Smooth muscle cell (in vitro differentiated cells): ENCODE results near the gene MYL4. TPM values are rescaled to one million over a fixed set of nuclear protein-coding genes. Genes with fewer than 3 reads are reported as not detected.

Experiments
- DNase-seq: peaks from one replicate; lab custom pipeline; 2025; ENCODE audit not compliant: unreplicated experiment; lab: John Stamatoyannopoulos, UW
- H2AFZ ChIP-seq: fragments of 200-600 bp; sonication (generic); 2 replicates; pipeline ENCODE4 v1.6.0; 2016; ENCODE audit warnings: antibody characterized with exemption, low read depth, mild to moderate bottlenecking
- H3F3A ChIP-seq: fragments of 200-600 bp; sonication (generic); 2 replicates; pipeline ENCODE4 v1.6.0; 2017; ENCODE audit warnings: antibody characterized with exemption, low read depth
- H3K27ac ChIP-seq: fragments of 200-600 bp; sonication (generic); 2 replicates; pipeline ENCODE4 v1.5.1; 2016; ENCODE audit warnings: low read depth, mild to moderate bottlenecking
- H3K27me3 ChIP-seq: fragments of 200-600 bp; sonication (generic); 2 replicates; pipeline ENCODE4 v1.6.1; 2016; ENCODE audit warnings: low read depth, mild to moderate bottlenecking
- H3K36me3 ChIP-seq: fragments of 200-600 bp; sonication (generic); 2 replicates; pipeline ENCODE4 v1.5.1; 2016; ENCODE audit warnings: low read depth
- H3K4me1 ChIP-seq: fragments of 200-600 bp; sonication (generic); 2 replicates; pipeline ENCODE4 v1.5.1; 2016; ENCODE audit warnings: low read depth
- H3K4me2 ChIP-seq: fragments of 200-600 bp; sonication (generic); 2 replicates; pipeline ENCODE4 v1.6.0; 2016; ENCODE audit warnings: mild to moderate bottlenecking
- H3K4me3 ChIP-seq: fragments of 200-600 bp; sonication (generic); 2 replicates; pipeline ENCODE4 v1.5.1; 2016; ENCODE audit warnings: mild to moderate bottlenecking
- H3K79me2 ChIP-seq: fragments of 200-600 bp; sonication (generic); 2 replicates; pipeline ENCODE4 v1.6.0; 2016; ENCODE audit warnings: low read depth, mild to moderate bottlenecking
- H3K9ac ChIP-seq: fragments of 200-600 bp; sonication (generic); 2 replicates; pipeline ENCODE4 v1.6.0; 2016; ENCODE audit warnings: low read depth
- H3K9me3 ChIP-seq: fragments of 200-600 bp; sonication (generic); replicated peaks from 2 replicates; pipeline ENCODE4 v1.5.1; 2016; ENCODE audit warnings: low read depth
- H4K20me1 ChIP-seq: fragments of 200-600 bp; sonication (generic); 2 replicates; pipeline ENCODE4 v1.6.0; 2016; ENCODE audit warnings: low read depth
- CTCF ChIP-seq: fragments of 200-600 bp; sonication (generic); IDR thresholded peaks from 2 replicates; pipeline ENCODE4 v1.5.1; 2017; ENCODE audit warnings: borderline replicate concordance, mild to moderate bottlenecking, antibody characterized with exemption; ENCODE audit not compliant: insufficient read depth, poor library complexity, severe bottlenecking
- WGBS: methylation state at CpG from one replicate; pipeline ENCODE4 v1.1.7; 2016; ENCODE audit warnings: low lambda C conversion rate; 5-methylcytosine and 5-hydroxymethylcytosine counted together
- polyA plus RNA-seq: library from polyadenylated mRNA; unstranded; fragments of >200 nt; fragmentation: Nextera tagmentation; extraction: Ambion mirVana; gene quantifications from 2 replicates; pipeline ENCODE4 v1.2.1, GENCODE V29; 2016
- total RNA-seq: library from RNA; depleted of rRNA; stranded (reverse); fragments of >200 nt; gene quantifications from 2 replicates; pipeline ENCODE4 v1.2.3, GENCODE V29; 2014

Gene MYL4
- total and polyA plus RNA-seq, 2 experiments from 2014 or later = 6.5 to 8.3 TPM

GRCh38 chr17:47253541-47254402 is 44.6 kb downstream of the MYL4 start, which contains the start of gene ITGB3:
ITGB3 (plus strand) TSS chr17:47253827; CDS start chr17:47253862, 35 bp downstream.
- peak within 1 kb of the TSS; percentile 73 for H3K4me3 ChIP-seq
- DNase-seq = peak; percentile 35
- H3K27me3 ChIP-seq = no peaks in the 10 kb centered on the region
- TF ChIP-seq CTCF = peak; percentile 18
- no peaks in the 10 kb centered on the region for H3K36me3 ChIP-seq
- no peak within 1 kb of the TSS for H3K27ac ChIP-seq
- WGBS = 2% methylated on average over 79 of the region's 112 CpGs
- no peaks in the 10 kb centered on the region for H4K20me1 ChIP-seq
- peak within 1 kb of the TSS; percentile 78 for H2AFZ ChIP-seq
- H3K9ac ChIP-seq = no peak within 1 kb of the TSS
- no peaks in the 10 kb centered on the region for H3F3A ChIP-seq
- H3K79me2 ChIP-seq = no peaks in the 10 kb centered on the region
- H3K4me1 ChIP-seq = peaks cover 13% of the 10 kb centered on the region
- no peaks in the 10 kb centered on the region for H3K9me3 ChIP-seq
- H3K4me2 ChIP-seq = peak within 1 kb of the TSS; percentile 96

- no peaks in the 10 kb centered on the region for H3K9me3 ChIP-seq
- no peak overlapping the region for H3K9ac ChIP-seq
- DNase-seq = no peak
- peak overlapping the region; percentile 96 for H3K4me2 ChIP-seq
- WGBS = 29% methylated on average over 15 of the region's 15 CpGs
- no peak for TF ChIP-seq CTCF
- H3K27me3 ChIP-seq = no peaks in the 10 kb centered on the region
- peaks cover 13% of the 10 kb centered on the region for H3K4me1 ChIP-seq
- peak overlapping the region; percentile 73 for H3K4me3 ChIP-seq
- no peaks in the 10 kb centered on the region for H3K36me3 ChIP-seq
- H2AFZ ChIP-seq = peak overlapping the region; percentile 78
- H3K79me2 ChIP-seq = no peaks in the 10 kb centered on the region
- H4K20me1 ChIP-seq = no peaks in the 10 kb centered on the region
- no peaks in the 10 kb centered on the region for H3F3A ChIP-seq
- no peak overlapping the region for H3K27ac ChIP-seq
Measured at GRCh38 chr17:47254403-47254943, 45.3 kb downstream of the MYL4 start.

GRCh38 chr17:47257651-47258339 is 48.6 kb downstream of the MYL4 start:
- Histone ChIP-seq H4K20me1 (no peaks in the 10 kb centered on the region), H3K27me3 (no peaks in the 10 kb centered on the region), H3K27ac (peak overlapping the region; percentile 36), H3F3A (no peaks in the 10 kb centered on the region), H3K4me3 (no peak overlapping the region), H3K79me2 (no peaks in the 10 kb centered on the region), H3K9ac (no peak overlapping the region), H3K4me1 (peaks cover 13% of the 10 kb centered on the region), H3K36me3 (no peaks in the 10 kb centered on the region), H3K9me3 (no peaks in the 10 kb centered on the region), H2AFZ (peak overlapping the region; percentile 18), H3K4me2 (peak overlapping the region; percentile 60)
- no peak for DNase-seq
- 33% methylated on average over 9 of the region's 9 CpGs for WGBS
- TF ChIP-seq CTCF = no peak
